ENCODE results near the gene ZNF488.

Gene ZNF488

DNA sequence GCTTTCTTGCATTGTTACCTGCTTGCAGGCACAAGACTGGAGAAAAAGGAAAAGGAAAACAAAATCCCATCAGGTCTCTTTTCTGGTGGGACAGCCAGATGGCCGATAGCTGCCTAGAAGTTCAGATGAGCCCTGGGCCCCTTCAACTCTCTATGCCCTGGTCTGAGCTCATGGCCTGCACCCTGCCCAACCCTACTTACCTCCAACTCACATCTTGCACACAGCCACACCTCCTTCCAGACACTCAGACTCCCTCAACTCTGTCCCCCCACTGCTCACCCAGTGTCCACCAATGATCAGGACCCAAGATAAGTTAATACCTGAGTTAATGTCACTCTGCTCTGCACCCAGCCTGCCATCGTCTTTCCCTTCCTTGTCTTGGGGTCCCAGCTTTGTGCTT lies 25.0 kb downstream of the ZNF488 start:
- no peaks in the 10 kb centered on the region for H3K9me3 ChIP-seq (ENCODE audit: control insufficient read depth, low read length)
- H2AFZ ChIP-seq: no peak overlapping the region
- H3K79me2 ChIP-seq: no peaks in the 10 kb centered on the region
- no peak overlapping the region for H3K27ac ChIP-seq
- TF ChIP-seq, protein P1, sequence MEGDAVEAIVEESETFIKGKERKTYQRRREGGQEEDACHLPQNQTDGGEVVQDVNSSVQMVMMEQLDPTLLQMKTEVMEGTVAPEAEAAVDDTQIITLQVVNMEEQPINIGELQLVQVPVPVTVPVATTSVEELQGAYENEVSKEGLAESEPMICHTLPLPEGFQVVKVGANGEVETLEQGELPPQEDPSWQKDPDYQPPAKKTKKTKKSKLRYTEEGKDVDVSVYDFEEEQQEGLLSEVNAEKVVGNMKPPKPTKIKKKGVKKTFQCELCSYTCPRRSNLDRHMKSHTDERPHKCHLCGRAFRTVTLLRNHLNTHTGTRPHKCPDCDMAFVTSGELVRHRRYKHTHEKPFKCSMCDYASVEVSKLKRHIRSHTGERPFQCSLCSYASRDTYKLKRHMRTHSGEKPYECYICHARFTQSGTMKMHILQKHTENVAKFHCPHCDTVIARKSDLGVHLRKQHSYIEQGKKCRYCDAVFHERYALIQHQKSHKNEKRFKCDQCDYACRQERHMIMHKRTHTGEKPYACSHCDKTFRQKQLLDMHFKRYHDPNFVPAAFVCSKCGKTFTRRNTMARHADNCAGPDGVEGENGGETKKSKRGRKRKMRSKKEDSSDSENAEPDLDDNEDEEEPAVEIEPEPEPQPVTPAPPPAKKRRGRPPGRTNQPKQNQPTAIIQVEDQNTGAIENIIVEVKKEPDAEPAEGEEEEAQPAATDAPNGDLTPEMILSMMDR (IDR thresholded peaks at IDR 0.05): no peak
- no peak overlapping the region for H3K4me3 ChIP-seq (ENCODE audit: low read depth, low read length)
- no peaks in the 10 kb centered on the region for H3K27me3 ChIP-seq (ENCODE audit: control insufficient read depth, insufficient read depth, low read length)
- H3K36me3 ChIP-seq (ENCODE audit: control insufficient read depth, insufficient read depth, low read length): no peaks in the 10 kb centered on the region
- H3K9ac ChIP-seq: no peak overlapping the region
- peaks cover 2% of the 10 kb centered on the region for H3K4me1 ChIP-seq
- H3K4me2 ChIP-seq (ENCODE audit: low read length): no peak overlapping the region

DNA sequence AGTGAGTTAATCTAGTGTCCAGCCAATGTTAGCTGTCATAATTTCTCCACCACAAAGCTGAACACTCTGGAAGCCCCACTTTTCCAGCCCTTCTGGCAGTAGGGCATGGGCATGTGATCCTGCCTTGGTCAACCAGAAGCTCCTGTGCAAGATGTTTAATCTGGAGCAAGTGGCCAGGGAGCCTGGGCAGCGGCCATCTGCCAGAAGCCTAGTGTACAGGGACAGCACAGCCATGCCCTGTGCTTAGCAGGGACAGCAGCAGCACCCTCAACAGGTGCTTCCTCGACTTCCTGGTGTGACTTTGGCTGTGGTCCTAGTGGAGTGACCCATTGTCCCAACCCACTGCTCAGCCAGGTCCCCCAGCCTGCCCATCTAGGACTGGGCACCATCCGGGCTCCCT lies 25.6 kb downstream of the ZNF488 start:
- Histone ChIP-seq H3K79me2 (no peaks in the 10 kb centered on the region), H3K4me3 (ENCODE audit: low read depth, low read length) (no peak overlapping the region), H3K27ac (no peak overlapping the region), H3K27me3 (ENCODE audit: control insufficient read depth, insufficient read depth, low read length) (no peaks in the 10 kb centered on the region), H3K4me2 (ENCODE audit: low read length) (no peak overlapping the region), H3K4me1 (peaks cover 2% of the 10 kb centered on the region), H2AFZ (no peak overlapping the region), H3K9me3 (ENCODE audit: control insufficient read depth, low read length) (no peaks in the 10 kb centered on the region), H3K9ac (no peak overlapping the region), H3K36me3 (ENCODE audit: control insufficient read depth, insufficient read depth, low read length) (no peaks in the 10 kb centered on the region)
- TF ChIP-seq, protein P1 (IDR thresholded peaks at IDR 0.05): no peak

DNA sequence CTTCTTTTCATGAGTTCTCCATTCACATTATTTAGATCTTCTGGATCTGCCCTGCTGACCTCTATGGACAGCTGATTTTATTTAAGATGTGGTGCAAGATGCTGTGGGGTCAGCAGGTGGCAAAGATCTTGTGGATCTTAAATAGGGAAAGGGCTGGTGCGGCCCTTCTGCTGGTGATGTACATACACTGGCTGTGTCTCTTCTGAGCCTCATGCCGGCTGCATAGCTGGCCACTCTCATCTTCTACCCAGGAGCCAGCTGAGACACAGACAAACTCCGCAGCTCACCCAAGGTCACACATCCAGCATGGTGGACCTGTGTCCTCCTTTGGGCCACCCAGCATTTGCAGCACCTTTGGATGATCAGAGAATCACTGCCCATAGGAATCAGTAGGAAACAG lies 26.2 kb downstream of the ZNF488 start:
- H3K27ac ChIP-seq: no peak overlapping the region
- TF ChIP-seq, protein P1 (IDR thresholded peaks at IDR 0.05): no peak
- peaks cover 2% of the 10 kb centered on the region for H3K4me1 ChIP-seq
- no peaks in the 10 kb centered on the region for H3K27me3 ChIP-seq (ENCODE audit: control insufficient read depth, insufficient read depth, low read length)
- no peak overlapping the region for H3K4me3 ChIP-seq (ENCODE audit: low read depth, low read length)
- no peaks in the 10 kb centered on the region for H3K9me3 ChIP-seq (ENCODE audit: control insufficient read depth, low read length)
- no peak overlapping the region for H3K4me2 ChIP-seq (ENCODE audit: low read length)
- no peak overlapping the region for H3K9ac ChIP-seq
- H3K36me3 ChIP-seq (ENCODE audit: control insufficient read depth, insufficient read depth, low read length): no peaks in the 10 kb centered on the region
- no peaks in the 10 kb centered on the region for H3K79me2 ChIP-seq
- no peak overlapping the region for H2AFZ ChIP-seq

DNA sequence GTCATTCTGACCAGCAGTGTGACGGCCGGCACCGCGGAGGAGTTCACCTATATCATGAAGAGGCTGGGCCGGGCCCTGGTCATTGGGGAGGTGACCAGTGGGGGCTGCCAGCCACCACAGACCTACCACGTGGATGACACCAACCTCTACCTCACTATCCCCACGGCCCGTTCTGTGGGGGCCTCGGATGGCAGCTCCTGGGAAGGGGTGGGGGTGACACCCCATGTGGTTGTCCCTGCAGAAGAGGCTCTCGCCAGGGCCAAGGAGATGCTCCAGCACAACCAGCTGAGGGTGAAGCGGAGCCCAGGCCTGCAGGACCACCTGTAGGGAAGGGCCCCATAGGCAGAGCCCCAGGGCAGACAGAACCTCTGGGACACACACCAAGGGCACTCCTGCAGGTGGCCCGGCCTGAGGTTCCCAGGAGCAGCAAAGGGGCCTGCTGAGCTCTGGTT lies 26.9 kb downstream of the ZNF488 start:
- no peaks in the 10 kb centered on the region for H3K9me3 ChIP-seq (ENCODE audit: control insufficient read depth, low read length)
- no peak overlapping the region for H3K27ac ChIP-seq
- H3K4me2 ChIP-seq (ENCODE audit: low read length): no peak overlapping the region
- H3K79me2 ChIP-seq: no peaks in the 10 kb centered on the region
- no peak overlapping the region for H2AFZ ChIP-seq
- TF ChIP-seq, protein P1 (IDR thresholded peaks at IDR 0.05): no peak
- H3K4me1 ChIP-seq: peaks cover 2% of the 10 kb centered on the region
- no peak overlapping the region for H3K4me3 ChIP-seq (ENCODE audit: low read depth, low read length)
- H3K27me3 ChIP-seq (ENCODE audit: control insufficient read depth, insufficient read depth, low read length): no peaks in the 10 kb centered on the region
- H3K36me3 ChIP-seq (ENCODE audit: control insufficient read depth, insufficient read depth, low read length): no peaks in the 10 kb centered on the region
- H3K9ac ChIP-seq: no peak overlapping the region

DNA sequence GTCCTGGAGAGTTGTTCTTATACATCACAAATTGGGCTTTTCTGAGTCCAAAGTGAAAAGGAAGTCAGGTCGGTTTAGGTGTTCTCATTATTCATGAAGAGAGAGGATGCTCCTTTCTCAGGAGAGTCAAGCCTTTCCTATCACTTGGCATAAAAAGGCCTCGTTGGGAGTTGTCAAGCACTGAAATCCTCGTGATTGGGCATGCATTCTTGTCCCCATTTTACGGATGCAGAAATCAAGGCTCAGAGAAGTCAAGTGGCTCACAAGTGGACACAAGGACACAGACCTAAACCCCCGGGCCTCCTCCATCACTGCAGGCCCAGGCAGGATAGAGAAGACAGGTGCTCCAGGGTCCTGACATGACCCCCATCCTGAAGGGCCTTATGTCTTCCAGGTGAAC lies 27.4 kb downstream of the ZNF488 start:
- no peaks in the 10 kb centered on the region for H3K79me2 ChIP-seq
- no peak overlapping the region for H3K27ac ChIP-seq
- no peaks in the 10 kb centered on the region for H3K27me3 ChIP-seq (ENCODE audit: control insufficient read depth, insufficient read depth, low read length)
- no peak overlapping the region for H3K9ac ChIP-seq
- peaks cover 2% of the 10 kb centered on the region for H3K4me1 ChIP-seq
- H3K36me3 ChIP-seq (ENCODE audit: control insufficient read depth, insufficient read depth, low read length): no peaks in the 10 kb centered on the region
- no peak overlapping the region for H2AFZ ChIP-seq
- no peak overlapping the region for H3K4me2 ChIP-seq (ENCODE audit: low read length)
- no peaks in the 10 kb centered on the region for H3K9me3 ChIP-seq (ENCODE audit: control insufficient read depth, low read length)
- TF ChIP-seq, protein P1 (IDR thresholded peaks at IDR 0.05): no peak
- H3K4me3 ChIP-seq (ENCODE audit: low read depth, low read length): no peak overlapping the region

All from parathyroid adenoma (tissue), 2 donors.